ENCODE measurements around the gene FBN1.

The FBN1 gene

GRCh38 chr15:48475600-48476395 is 169.7 kb downstream of the FBN1 start:
- Histone ChIP-seq H3K36me3 (ENCODE audit: insufficient read depth, low read length) (peaks cover 86% of the 10 kb centered on the region), H3K4me3 (ENCODE audit: low read length) (no peak overlapping the region), H3K9me3 (replicated peaks; ENCODE audit: low read length) (no peaks in the 10 kb centered on the region), H3K4me2 (ENCODE audit: low read length) (no peak overlapping the region), H3K4me1 (ENCODE audit: control insufficient read depth, insufficient read depth, low read length) (peaks cover 54% of the 10 kb centered on the region), H3K9ac (ENCODE audit: low read depth, low read length) (no peak overlapping the region), H3K27me3 (ENCODE audit: control insufficient read depth, insufficient read depth, low read length) (no peaks in the 10 kb centered on the region)

GRCh38 chr15:48473667-48474066 is 171.8 kb downstream of the FBN1 start:
- H3K4me3 ChIP-seq (ENCODE audit: low read length) = no peak overlapping the region
- peaks cover 48% of the 10 kb centered on the region for H3K4me1 ChIP-seq (ENCODE audit: control insufficient read depth, insufficient read depth, low read length)
- H3K36me3 ChIP-seq (ENCODE audit: insufficient read depth, low read length) = peaks cover 85% of the 10 kb centered on the region
- H3K9me3 ChIP-seq (replicated peaks; ENCODE audit: low read length) = no peaks in the 10 kb centered on the region
- H3K9ac ChIP-seq (ENCODE audit: low read depth, low read length) = no peak overlapping the region
- no peaks in the 10 kb centered on the region for H3K27me3 ChIP-seq (ENCODE audit: control insufficient read depth, insufficient read depth, low read length)
- no peak overlapping the region for H3K4me2 ChIP-seq (ENCODE audit: low read length)

GRCh38 chr15:48472756-48473155 is 172.8 kb downstream of the FBN1 start:
- H3K27me3 ChIP-seq (ENCODE audit: control insufficient read depth, insufficient read depth, low read length) = no peaks in the 10 kb centered on the region
- peak overlapping the region; percentile 17 for H3K4me2 ChIP-seq (ENCODE audit: low read length)
- H3K4me1 ChIP-seq (ENCODE audit: control insufficient read depth, insufficient read depth, low read length) = peaks cover 39% of the 10 kb centered on the region
- H3K4me3 ChIP-seq (ENCODE audit: low read length) = peak overlapping the region; percentile 19
- peaks cover 86% of the 10 kb centered on the region for H3K36me3 ChIP-seq (ENCODE audit: insufficient read depth, low read length)
- peak overlapping the region; percentile 45 for H3K9ac ChIP-seq (ENCODE audit: low read depth, low read length)
- H3K9me3 ChIP-seq (replicated peaks; ENCODE audit: low read length) = no peaks in the 10 kb centered on the region

- no peak overlapping the region for H3K9ac ChIP-seq (ENCODE audit: low read depth, low read length)
- no peaks in the 10 kb centered on the region for H3K27me3 ChIP-seq (ENCODE audit: control insufficient read depth, insufficient read depth, low read length)
- H3K36me3 ChIP-seq (ENCODE audit: insufficient read depth, low read length) = peaks cover 92% of the 10 kb centered on the region
- H3K4me3 ChIP-seq (ENCODE audit: low read length) = no peak overlapping the region
- H3K4me2 ChIP-seq (ENCODE audit: low read length) = no peak overlapping the region
- peaks cover 29% of the 10 kb centered on the region for H3K4me1 ChIP-seq (ENCODE audit: control insufficient read depth, insufficient read depth, low read length)
- no peaks in the 10 kb centered on the region for H3K9me3 ChIP-seq (replicated peaks; ENCODE audit: low read length)
Observed at GRCh38 chr15:48471073-48471472, 174.4 kb downstream of the FBN1 start.

- H3K4me1 ChIP-seq (ENCODE audit: control insufficient read depth, insufficient read depth, low read length) = peaks cover 23% of the 10 kb centered on the region
- no peaks in the 10 kb centered on the region for H3K27me3 ChIP-seq (ENCODE audit: control insufficient read depth, insufficient read depth, low read length)
- H3K4me2 ChIP-seq (ENCODE audit: low read length) = no peak overlapping the region
- H3K9ac ChIP-seq (ENCODE audit: low read depth, low read length) = no peak overlapping the region
- peaks cover 92% of the 10 kb centered on the region for H3K36me3 ChIP-seq (ENCODE audit: insufficient read depth, low read length)
- H3K9me3 ChIP-seq (replicated peaks; ENCODE audit: low read length) = no peaks in the 10 kb centered on the region
- no peak overlapping the region for H3K4me3 ChIP-seq (ENCODE audit: low read length)
Observed at GRCh38 chr15:48470096-48470495, 175.4 kb downstream of the FBN1 start.

GRCh38 chr15:48469681-48470080 is 175.8 kb downstream of the FBN1 start:
- Histone ChIP-seq H3K36me3 (ENCODE audit: insufficient read depth, low read length) (peaks cover 95% of the 10 kb centered on the region), H3K4me3 (ENCODE audit: low read length) (no peak overlapping the region), H3K9me3 (replicated peaks; ENCODE audit: low read length) (no peaks in the 10 kb centered on the region), H3K4me1 (ENCODE audit: control insufficient read depth, insufficient read depth, low read length) (peaks cover 23% of the 10 kb centered on the region), H3K4me2 (ENCODE audit: low read length) (no peak overlapping the region), H3K27me3 (ENCODE audit: control insufficient read depth, insufficient read depth, low read length) (no peaks in the 10 kb centered on the region), H3K9ac (ENCODE audit: low read depth, low read length) (peak overlapping the region; percentile 21)

GRCh38 chr15:48469271-48469670 is 176.2 kb downstream of the FBN1 start:
- Histone ChIP-seq H3K36me3 (ENCODE audit: insufficient read depth, low read length) (peaks cover 96% of the 10 kb centered on the region), H3K9me3 (replicated peaks; ENCODE audit: low read length) (no peaks in the 10 kb centered on the region), H3K27me3 (ENCODE audit: control insufficient read depth, insufficient read depth, low read length) (no peaks in the 10 kb centered on the region), H3K4me3 (ENCODE audit: low read length) (no peak overlapping the region), H3K4me1 (ENCODE audit: control insufficient read depth, insufficient read depth, low read length) (peaks cover 23% of the 10 kb centered on the region), H3K4me2 (ENCODE audit: low read length) (no peak overlapping the region), H3K9ac (ENCODE audit: low read depth, low read length) (peak overlapping the region; percentile 21)

- peaks cover 9% of the 10 kb centered on the region for H3K4me1 ChIP-seq (ENCODE audit: control insufficient read depth, insufficient read depth, low read length)
- no peaks in the 10 kb centered on the region for H3K9me3 ChIP-seq (replicated peaks; ENCODE audit: low read length)
- peaks cover 95% of the 10 kb centered on the region for H3K36me3 ChIP-seq (ENCODE audit: insufficient read depth, low read length)
- no peak overlapping the region for H3K4me2 ChIP-seq (ENCODE audit: low read length)
- no peak overlapping the region for H3K9ac ChIP-seq (ENCODE audit: low read depth, low read length)
- H3K27me3 ChIP-seq (ENCODE audit: control insufficient read depth, insufficient read depth, low read length) = no peaks in the 10 kb centered on the region
- no peak overlapping the region for H3K4me3 ChIP-seq (ENCODE audit: low read length)
Observed at GRCh38 chr15:48467801-48468200, 177.7 kb downstream of the FBN1 start.

- Histone ChIP-seq H3K9me3 (replicated peaks; ENCODE audit: low read length) (no peaks in the 10 kb centered on the region), H3K4me1 (ENCODE audit: control insufficient read depth, insufficient read depth, low read length) (no peaks in the 10 kb centered on the region), H3K36me3 (ENCODE audit: insufficient read depth, low read length) (peaks cover 96% of the 10 kb centered on the region), H3K9ac (ENCODE audit: low read depth, low read length) (no peak overlapping the region), H3K4me2 (ENCODE audit: low read length) (no peak overlapping the region), H3K4me3 (ENCODE audit: low read length) (no peak overlapping the region), H3K27me3 (ENCODE audit: control insufficient read depth, insufficient read depth, low read length) (no peaks in the 10 kb centered on the region)
Observed at GRCh38 chr15:48466820-48467219, 178.7 kb downstream of the FBN1 start.

GRCh38 chr15:48466079-48466478 is 179.4 kb downstream of the FBN1 start:
- H3K4me2 ChIP-seq (ENCODE audit: low read length) = no peak overlapping the region
- no peak overlapping the region for H3K4me3 ChIP-seq (ENCODE audit: low read length)
- peaks cover 96% of the 10 kb centered on the region for H3K36me3 ChIP-seq (ENCODE audit: insufficient read depth, low read length)
- no peaks in the 10 kb centered on the region for H3K27me3 ChIP-seq (ENCODE audit: control insufficient read depth, insufficient read depth, low read length)
- H3K9me3 ChIP-seq (replicated peaks; ENCODE audit: low read length) = no peaks in the 10 kb centered on the region
- H3K4me1 ChIP-seq (ENCODE audit: control insufficient read depth, insufficient read depth, low read length) = no peaks in the 10 kb centered on the region
- no peak overlapping the region for H3K9ac ChIP-seq (ENCODE audit: low read depth, low read length)

- no peak overlapping the region for H3K4me3 ChIP-seq (ENCODE audit: low read length)
- peaks cover 96% of the 10 kb centered on the region for H3K36me3 ChIP-seq (ENCODE audit: insufficient read depth, low read length)
- no peak overlapping the region for H3K9ac ChIP-seq (ENCODE audit: low read depth, low read length)
- peaks cover 2% of the 10 kb centered on the region for H3K4me1 ChIP-seq (ENCODE audit: control insufficient read depth, insufficient read depth, low read length)
- H3K27me3 ChIP-seq (ENCODE audit: control insufficient read depth, insufficient read depth, low read length) = no peaks in the 10 kb centered on the region
- no peaks in the 10 kb centered on the region for H3K9me3 ChIP-seq (replicated peaks; ENCODE audit: low read length)
- H3K4me2 ChIP-seq (ENCODE audit: low read length) = no peak overlapping the region
Observed at GRCh38 chr15:48465410-48465809, 180.1 kb downstream of the FBN1 start.

- H3K36me3 ChIP-seq (ENCODE audit: insufficient read depth, low read length) = peaks cover 100% of the 10 kb centered on the region
- peaks cover 18% of the 10 kb centered on the region for H3K4me1 ChIP-seq (ENCODE audit: control insufficient read depth, insufficient read depth, low read length)
- no peaks in the 10 kb centered on the region for H3K9me3 ChIP-seq (replicated peaks; ENCODE audit: low read length)
- H3K9ac ChIP-seq (ENCODE audit: low read depth, low read length) = no peak overlapping the region
- H3K4me3 ChIP-seq (ENCODE audit: low read length) = no peak overlapping the region
- no peak overlapping the region for H3K4me2 ChIP-seq (ENCODE audit: low read length)
- H3K27me3 ChIP-seq (ENCODE audit: control insufficient read depth, insufficient read depth, low read length) = no peaks in the 10 kb centered on the region
Observed at GRCh38 chr15:48463366-48463880, 182.1 kb downstream of the FBN1 start.
